ENCODE results near the gene ATF6.

The ATF6 gene

DNA sequence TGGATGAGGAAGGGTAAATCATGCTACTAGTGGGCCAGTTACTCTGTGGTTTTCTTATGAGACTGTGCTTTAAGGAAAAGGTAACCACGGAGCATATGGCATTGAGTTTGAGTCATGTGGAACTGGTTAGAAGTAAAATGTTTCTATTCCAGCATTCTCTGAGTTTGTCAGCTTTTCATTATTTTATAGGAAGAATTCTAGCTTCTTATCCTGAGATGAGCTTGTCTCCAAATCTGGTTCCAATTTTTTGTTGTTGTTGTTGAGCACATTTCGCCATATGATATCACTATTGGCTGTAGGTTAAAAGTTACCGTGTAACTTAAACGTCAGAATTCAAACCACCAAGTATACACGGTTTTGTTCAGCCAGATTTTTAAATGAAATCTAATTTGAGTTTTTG, 69.9 kb downstream of the ATF6 start:
- no peak for DNase-seq

DNA sequence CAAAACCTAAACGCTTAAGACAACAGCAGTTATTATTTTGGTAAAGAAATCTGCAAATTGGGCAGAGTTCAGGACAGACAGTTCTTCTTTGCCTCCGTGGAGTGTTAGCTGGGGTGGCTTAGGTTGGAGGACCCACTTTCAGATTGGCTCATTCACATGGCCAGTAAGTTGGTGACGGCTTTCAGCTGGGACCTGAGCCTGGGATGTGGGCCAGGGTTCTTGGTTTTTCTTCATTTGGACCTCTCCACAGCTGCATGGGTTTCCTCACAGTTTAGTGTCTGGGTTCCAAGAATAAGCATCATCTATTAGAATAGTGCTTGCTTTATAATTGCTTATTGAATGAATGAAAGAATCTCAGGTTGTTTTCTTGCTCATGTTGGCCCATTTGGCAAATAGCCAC, 72.2 kb downstream of the ATF6 start:
- no peak for DNase-seq

DNA sequence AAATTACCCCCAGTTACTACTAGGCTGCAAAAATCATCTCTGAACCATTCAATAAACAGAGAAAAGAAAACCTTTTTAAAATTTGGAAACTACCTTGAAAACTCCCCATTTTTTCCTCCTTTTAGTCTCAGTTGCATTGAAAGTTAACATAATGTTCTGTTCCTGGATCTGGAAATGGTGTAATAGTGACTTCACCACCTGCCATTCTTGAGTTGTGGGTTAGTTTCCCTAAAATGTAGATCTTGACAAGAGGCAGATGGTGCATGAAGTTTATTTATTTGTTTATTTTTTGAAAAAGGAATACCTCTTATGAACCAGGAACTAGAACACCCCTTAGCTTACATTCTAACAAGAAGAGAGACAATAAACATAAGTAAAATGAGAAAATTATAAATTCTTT, 72.8 kb downstream of the ATF6 start:
- no peak for DNase-seq

GRCh38 chr1:161839591-161839990, 73.5 kb downstream of the ATF6 start:
- DNase-seq: no peak

- DNase-seq: no peak
These were observed 74.2 kb downstream of the ATF6 start for GRCh38 chr1:161840363-161840762.

- DNase-seq: no peak
These were observed 77.0 kb downstream of the ATF6 start for GRCh38 chr1:161843156-161843555.

DNA sequence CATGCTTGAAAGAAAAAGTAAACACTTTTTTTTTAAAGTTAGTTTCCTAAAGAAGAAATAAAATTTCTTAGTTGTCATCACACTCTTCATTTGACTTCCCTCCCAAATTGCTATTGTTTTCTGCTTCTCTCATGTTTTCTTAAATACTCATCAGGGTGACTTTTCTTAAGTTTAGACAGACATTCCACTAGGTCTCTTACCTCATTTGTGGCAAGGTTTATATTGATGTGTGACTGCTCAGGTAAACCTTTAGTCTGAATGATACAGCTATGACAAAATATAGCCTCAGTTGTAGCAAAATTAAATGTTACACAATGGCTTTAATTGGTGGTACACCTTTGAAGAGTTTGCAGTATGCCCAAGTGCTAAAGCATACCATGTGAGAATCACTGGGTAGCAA, 78.6 kb downstream of the ATF6 start:
- no peak for DNase-seq

GRCh38 chr1:161848676-161849075, 82.6 kb downstream of the ATF6 start:
- DNase-seq: no peak

DNA sequence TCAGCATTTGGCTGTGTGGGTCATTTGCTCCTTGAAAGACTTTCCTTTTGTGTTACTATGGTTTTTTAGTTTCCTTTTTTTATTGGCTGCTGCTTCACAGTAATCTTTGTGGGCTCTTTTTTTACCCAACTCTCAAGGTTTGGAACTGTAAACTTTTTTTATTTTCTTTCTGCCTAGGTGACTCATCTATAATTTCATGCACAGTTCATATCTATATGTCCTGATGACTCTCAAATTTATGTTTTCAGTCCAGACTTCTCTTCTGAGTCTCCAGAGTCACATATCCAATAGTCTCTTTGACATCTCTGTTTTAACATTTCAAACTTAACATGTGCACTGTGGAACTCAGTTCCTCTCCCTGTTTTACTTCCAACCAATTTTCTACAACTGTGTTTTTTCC, 83.4 kb downstream of the ATF6 start:
- DNase-seq: no peak

GRCh38 chr1:161855260-161855659, 89.1 kb downstream of the ATF6 start:
- DNase-seq: no peak

DNA sequence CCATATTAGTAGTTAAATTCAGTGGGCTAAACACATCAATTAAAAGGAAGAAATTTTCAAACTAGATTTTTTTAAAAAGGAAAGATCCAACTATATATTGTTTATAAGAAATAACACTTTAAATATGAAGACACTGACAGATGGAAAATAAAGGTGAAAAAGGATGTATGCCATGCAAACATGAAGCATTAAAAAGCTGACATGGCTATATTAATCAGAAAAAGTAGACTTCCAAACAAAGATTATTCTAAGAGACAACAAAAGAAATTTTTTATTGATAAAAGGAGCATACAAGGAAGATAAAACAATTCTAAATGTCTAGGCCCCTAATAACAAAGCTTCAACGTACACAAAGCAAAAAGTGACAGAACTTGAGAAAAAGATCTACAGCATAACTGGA, 92.2 kb downstream of the ATF6 start:
- DNase-seq: no peak

DNA sequence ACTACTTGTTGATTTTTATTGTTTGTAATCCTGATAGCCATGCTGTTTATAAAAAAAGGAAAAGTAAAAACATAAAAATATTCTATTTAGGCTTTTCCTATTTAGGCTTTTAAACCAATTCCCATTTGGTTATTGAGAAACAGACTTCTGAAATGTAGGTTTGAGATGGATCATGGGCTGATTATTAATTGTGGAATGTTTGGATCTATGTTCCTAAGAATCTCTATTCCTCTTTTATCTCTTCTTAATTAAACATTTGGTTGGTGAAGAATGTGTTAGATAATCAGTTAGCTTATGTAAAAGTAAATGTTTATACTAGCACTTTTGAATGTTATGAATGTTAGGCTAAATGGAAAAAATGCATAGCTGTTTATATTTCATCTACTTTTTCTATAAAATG, 97.4 kb downstream of the ATF6 start:
- DNase-seq: no peak

DNA sequence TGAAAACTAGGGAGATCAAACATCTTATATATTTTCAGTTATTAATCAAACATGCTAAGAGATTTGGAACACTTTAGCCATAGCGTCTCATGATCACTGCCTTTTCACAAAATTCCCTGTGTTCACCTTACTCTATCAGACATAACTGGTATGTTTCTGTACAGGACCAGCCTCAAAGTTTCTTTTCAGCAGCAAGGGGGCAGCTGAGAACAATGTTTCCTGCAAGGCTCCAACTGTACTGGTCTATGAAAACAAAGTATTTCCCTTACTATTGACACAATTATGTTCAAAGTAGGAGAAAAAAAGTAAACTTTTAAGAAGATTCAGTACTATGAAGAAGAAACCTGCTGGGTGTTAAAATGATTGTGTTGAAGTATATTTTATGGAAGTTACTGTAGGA, 98.5 kb downstream of the ATF6 start:
- peak; percentile 3 for DNase-seq

DNA sequence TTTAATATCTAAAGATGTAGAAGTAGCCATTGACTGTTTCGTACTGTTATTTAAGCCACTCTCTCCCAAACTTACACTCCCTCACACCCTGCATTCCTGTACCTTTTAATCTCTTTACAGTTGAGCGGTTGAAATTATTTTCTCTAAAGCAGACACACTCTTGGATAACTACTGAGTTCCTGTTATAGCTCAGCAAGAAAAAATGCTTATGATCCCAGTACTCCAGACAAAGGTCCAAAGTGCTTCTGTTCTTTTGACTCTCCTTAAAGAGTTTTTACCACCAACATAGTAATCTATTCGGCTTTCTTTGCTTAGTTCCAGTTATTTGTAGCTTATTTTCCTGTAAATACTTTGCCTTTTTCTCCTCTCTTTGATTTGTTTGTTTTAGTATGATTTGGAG, 100.1 kb downstream of the ATF6 start:
- no peak for DNase-seq

- DNase-seq: no peak
These were observed 102.7 kb downstream of the ATF6 start for GRCh38 chr1:161868832-161869231.

DNA sequence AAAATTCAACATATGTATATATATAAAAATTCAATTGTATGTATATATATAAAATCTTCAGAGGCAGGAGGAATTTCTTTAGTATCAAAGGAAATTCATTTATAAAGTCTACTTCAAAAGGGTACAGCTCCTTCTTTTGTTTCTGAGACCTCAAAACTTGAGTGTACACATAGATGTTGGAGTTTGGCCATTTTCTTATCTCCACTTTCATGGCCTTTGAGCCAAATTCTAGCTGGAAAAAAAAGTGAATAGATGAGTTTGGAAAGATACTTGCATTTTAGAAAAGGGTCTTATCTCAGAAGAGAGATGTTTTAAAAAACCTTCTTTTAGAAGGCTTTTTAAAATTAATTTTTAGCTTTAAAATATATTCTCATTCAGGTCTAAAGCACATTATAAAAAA, 103.2 kb downstream of the ATF6 start:
- DNase-seq: no peak

DNA sequence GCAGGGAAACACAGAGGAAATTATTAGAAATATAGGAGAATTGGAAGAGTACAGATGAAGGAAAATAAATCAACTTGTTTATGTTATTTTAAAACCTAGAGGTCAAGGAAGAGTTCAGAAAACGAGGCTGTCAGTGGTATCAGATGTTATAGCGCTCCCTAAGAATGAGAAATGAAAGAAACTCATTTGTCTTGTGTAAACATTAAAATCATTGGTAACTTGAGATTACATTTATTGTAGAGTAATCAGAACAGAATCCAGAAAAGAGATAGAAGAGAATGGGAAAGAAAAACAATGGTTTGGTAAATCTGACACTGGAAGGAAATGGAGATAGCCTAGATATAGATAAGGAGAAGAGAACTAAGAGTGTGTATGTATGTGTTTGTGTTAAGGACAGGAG, 106.4 kb downstream of the ATF6 start:
- no peak for DNase-seq

DNA sequence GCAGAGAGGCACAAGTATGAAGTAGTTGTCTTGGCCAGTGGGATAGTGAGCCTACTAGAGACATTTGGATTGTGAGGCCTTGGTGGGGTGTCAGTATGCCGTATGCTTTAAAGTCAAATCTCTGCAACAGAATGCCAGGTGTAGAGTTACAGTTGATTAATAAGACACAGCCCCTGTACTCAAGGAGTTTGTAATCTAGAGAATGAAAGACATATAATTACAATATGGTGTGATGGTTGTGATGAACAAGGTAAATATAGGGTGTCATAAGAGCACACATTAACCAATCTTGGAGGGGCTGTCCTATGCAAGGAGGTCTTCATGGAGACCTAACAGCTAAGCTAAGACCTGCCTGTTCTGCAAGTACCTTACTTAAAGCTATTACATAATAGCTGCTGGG, 113.1 kb downstream of the ATF6 start:
- DNase-seq: no peak

- no peak for DNase-seq
These were observed 118.4 kb downstream of the ATF6 start for GRCh38 chr1:161884475-161884874.

GRCh38 chr1:161885003-161885402, 118.9 kb downstream of the ATF6 start:
- DNase-seq: no peak

- no peak for DNase-seq
These were observed 119.6 kb downstream of the ATF6 start for GRCh38 chr1:161885759-161886158.

GRCh38 chr1:161886589-161886988, 120.5 kb downstream of the ATF6 start:
- DNase-seq: no peak

- DNase-seq: no peak
These were observed 121.7 kb downstream of the ATF6 start for GRCh38 chr1:161887730-161888287.

DNA sequence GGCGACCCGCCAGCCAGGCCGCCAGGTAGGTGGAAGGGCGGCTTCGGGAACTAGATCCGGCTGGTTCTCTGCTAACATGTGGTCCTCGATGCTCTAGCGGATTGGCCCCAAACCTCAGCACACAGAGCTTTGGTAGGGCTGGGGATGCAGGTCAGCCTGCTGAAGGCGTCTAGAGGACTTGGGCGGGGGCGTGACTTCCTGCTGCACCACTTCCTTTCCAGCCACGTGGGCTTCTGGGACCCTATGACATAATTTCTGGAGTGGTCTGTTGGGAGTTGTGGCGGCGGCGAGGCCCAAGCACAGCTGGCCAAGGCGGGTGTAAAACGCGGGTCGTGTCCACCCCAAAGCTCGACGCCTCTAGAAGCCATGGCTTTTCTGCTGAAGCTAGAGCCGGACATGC, 124.5 kb downstream of the ATF6 start:
- DNase-seq: no peak

DNA sequence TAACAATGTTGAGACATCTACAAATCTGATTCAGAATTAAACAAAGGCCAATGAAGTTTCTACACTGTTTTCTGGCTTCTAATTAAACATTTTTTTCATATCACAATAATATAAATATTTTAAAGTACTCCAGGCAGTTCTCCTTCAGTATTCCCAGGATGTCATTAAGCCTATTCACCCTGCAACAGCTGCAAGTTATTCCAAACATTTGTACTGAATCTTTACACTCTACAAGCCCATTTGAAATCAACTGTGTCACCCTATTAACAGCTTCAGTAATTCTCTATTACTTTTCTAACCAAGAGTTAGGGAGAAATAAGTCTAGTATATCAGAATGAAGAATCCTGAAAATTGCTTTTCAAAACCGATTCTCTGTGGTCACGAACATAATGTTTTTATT, 133.0 kb downstream of the ATF6 start:
- no peak for DNase-seq

DNA sequence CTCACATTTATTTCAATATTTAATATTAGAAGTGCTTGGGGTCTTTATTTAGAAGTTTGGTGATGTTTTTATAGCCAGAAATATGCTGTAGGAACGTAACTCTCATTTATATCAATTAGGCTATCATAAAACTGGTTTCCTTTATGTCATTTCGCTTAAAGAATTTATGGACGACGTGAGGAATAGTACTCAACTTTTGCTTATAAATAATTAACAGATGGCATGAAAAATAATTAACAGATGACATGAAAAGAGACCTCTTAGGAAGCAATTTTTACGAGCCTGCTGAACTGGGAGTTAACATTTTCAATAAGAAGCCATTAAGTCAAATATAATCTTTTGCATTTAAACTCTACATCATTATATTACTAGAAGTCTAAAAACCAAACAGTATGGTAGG, 134.0 kb downstream of the ATF6 start:
- no peak for DNase-seq

All from activated gamma-delta T cell treated with Interleukin-2 at 50 U/mL for 16 hours (primary cell).